ENCODE data around the gene REN.

GRCh38 chr1:204110894-204111633 lies 55.1 kb downstream of the REN start:
- TF ChIP-seq, protein P1, sequence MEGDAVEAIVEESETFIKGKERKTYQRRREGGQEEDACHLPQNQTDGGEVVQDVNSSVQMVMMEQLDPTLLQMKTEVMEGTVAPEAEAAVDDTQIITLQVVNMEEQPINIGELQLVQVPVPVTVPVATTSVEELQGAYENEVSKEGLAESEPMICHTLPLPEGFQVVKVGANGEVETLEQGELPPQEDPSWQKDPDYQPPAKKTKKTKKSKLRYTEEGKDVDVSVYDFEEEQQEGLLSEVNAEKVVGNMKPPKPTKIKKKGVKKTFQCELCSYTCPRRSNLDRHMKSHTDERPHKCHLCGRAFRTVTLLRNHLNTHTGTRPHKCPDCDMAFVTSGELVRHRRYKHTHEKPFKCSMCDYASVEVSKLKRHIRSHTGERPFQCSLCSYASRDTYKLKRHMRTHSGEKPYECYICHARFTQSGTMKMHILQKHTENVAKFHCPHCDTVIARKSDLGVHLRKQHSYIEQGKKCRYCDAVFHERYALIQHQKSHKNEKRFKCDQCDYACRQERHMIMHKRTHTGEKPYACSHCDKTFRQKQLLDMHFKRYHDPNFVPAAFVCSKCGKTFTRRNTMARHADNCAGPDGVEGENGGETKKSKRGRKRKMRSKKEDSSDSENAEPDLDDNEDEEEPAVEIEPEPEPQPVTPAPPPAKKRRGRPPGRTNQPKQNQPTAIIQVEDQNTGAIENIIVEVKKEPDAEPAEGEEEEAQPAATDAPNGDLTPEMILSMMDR (conservative IDR thresholded peaks at IDR 0.05 in 1 of 2, IDR thresholded peaks at IDR 0.05 in 1 of 2; ENCODE audit: low read depth in 1 of 2, low read length in 2 of 2): no peak
- TF ChIP-seq EZH2 (IDR thresholded peaks at IDR 0.05; ENCODE audit: low read length, missing control alignments): no peak
